Left cardiac atrium (tissue), 4 donors: ENCODE data around the gene FCHSD1. TPM values are rescaled to one million over a fixed set of nuclear protein-coding genes. Genes with fewer than 3 reads are reported as not detected.

ENCODE experiments used
- ATAC-seq, 2 donors: fragments of 200-7000 bp; cut with Tn5 transposase; one replicate each; pipeline ENCODE4 v1.9.1; 2020; ENCODE audit warnings: mild to moderate bottlenecking in 2 of 2, moderate library complexity in 2 of 2
- DNase-seq: peaks from one replicate; pipeline ENCODE4 v3.0.0-alpha.2; 2020
- intact Hi-C, 2 donors: fragments of 100-400 bp; cut with DNase I; formaldehyde crosslinking; loops; one replicate each; pipeline versions ENCODE4 v1.14.1 to v1.15.1; 2022 to 2023
- total RNA-seq, 2 donors: library from RNA; stranded (reverse); fragmentation: NEBNext Ultra II Directional; extraction: Animal tissue kit (Norgen Biotek cat#: 25700); gene quantifications; one replicate each; pipeline ENCODE4 v1.2.1, GENCODE V29; 2021
- donor health status: DM: no; HTN: yes; CAD: no.
- donor health status: DM: no; HTN: yes; CAD: no; lungs with severe emphysema.
- donor health status: DM: yes; HTN: yes; CAD: no.
- donor health status: Dilated cardiomyopathy.

The FCHSD1 gene
- total RNA-seq, 2 donors from 2014 or later, result 6.1 to 7.3 TPM

- intact Hi-C loops, result no loop called here
- DNase-seq (no peak), ATAC-seq (peak; percentile 80 to 88)
Observed at GRCh38 chr5:141598391-141599345, 52.5 kb downstream of the FCHSD1 start.

- intact Hi-C loops, result no loop called here
- DNase-seq, result no peak
- no peak for ATAC-seq
Observed at GRCh38 chr5:141597814-141598213, 53.4 kb downstream of the FCHSD1 start.

- no peak for DNase-seq
- intact Hi-C loops, result no loop called here
- ATAC-seq, result no peak
Observed at GRCh38 chr5:141597394-141597793, 53.8 kb downstream of the FCHSD1 start.

GRCh38 chr5:141596867-141597266 lies 54.4 kb downstream of the FCHSD1 start:
- ATAC-seq (no peak), DNase-seq (no peak)
- intact Hi-C loops, result no loop called here

GRCh38 chr5:141590127-141590526 lies 61.1 kb downstream of the FCHSD1 start:
- DNase-seq, result no peak
- intact Hi-C loops, result no loop called here
- no peak for ATAC-seq

Other genes with a start within 250 kb of the FCHSD1 start
- gene PCDHGA9, start 248.6 kb downstream of the FCHSD1 start, total RNA-seq, result 1 to 10 TPM; 3.6 to 4.0 TPM
- gene PCDHGB6, start 243.4 kb downstream of the FCHSD1 start, total RNA-seq, result 1 to 10 TPM; 4.9 to 5.2 TPM
- gene PCDHGA10, start 238.4 kb downstream of the FCHSD1 start, total RNA-seq, result 1 to 10 TPM; 3.3 to 4.6 TPM
- gene PCDHGB7, start 233.7 kb downstream of the FCHSD1 start, total RNA-seq, result 1 to 10 TPM; 7.6 to 8.8 TPM
- gene PCDHGA11, start 230.4 kb downstream of the FCHSD1 start, total RNA-seq, result 1 to 10 TPM; 3.2 to 3.5 TPM
- 1 to 10 TPM; 4.5 to 6.5 TPM for gene PCDHGA12, start 220.9 kb downstream of the FCHSD1 start, total RNA-seq
- gene PCDHGC3, start 175.5 kb downstream of the FCHSD1 start, total RNA-seq, result 10 to 100 TPM; 33.7 to 39.1 TPM
- gene PCDHGC4, start 166.4 kb downstream of the FCHSD1 start, total RNA-seq, result 1 to 10 TPM; 1.4 to 1.7 TPM
- 1 to 10 TPM in 1 of 2 donors, under 1 TPM in 1; 0.97 to 1.7 TPM for gene PCDHGC5, start 162.3 kb downstream of the FCHSD1 start, total RNA-seq
- 10 to 100 TPM; 25.9 to 39.4 TPM for gene DIAPH1, start 32.4 kb downstream of the FCHSD1 start, total RNA-seq
- 10 to 100 TPM; 21.1 to 29.8 TPM for gene HDAC3, start 14.6 kb downstream of the FCHSD1 start, total RNA-seq
- 1 to 10 TPM; 1.4 to 1.6 TPM for gene RELL2, start 14.4 kb downstream of the FCHSD1 start, total RNA-seq
- 10 to 100 TPM; 10.1 to 18.7 TPM for gene ARAP3, start 30.8 kb upstream of the FCHSD1 start, total RNA-seq
- 10 to 100 TPM; 20.7 to 36.0 TPM for gene PCDH1, start 227.0 kb upstream of the FCHSD1 start, total RNA-seq